T-helper 2 cell treated with Interferon-gamma antibody and Interleukin-4, amounts not matched to agents 5 μg/mL and 100 μg/mL, for 36 hours (primary cell): Measurements from ENCODE around the gene KRTAP10-2.
"Not testable (repeated sequence)": the region's sequence is repeated elsewhere in the genome, so short reads cannot be mapped to it uniquely, and the experiment has no call there.

Source experiments
- DNase-seq: peaks from one replicate; pipeline ENCODE4 v3.0.0; 2021; ENCODE audit warnings: low spot score
- H3K27ac Mint-ChIP-seq: one replicate; pipeline ENCODE4 v1.8.0; 2021; ENCODE audit warnings: mild to moderate bottlenecking, mixed read lengths
- H3K27me3 Mint-ChIP-seq: one replicate; pipeline ENCODE4 v1.8.0; 2021; ENCODE audit warnings: low read depth, mixed read lengths
- H3K36me3 Mint-ChIP-seq: one replicate; pipeline ENCODE4 v1.8.0; 2021; ENCODE audit warnings: low read depth, mixed read lengths
- H3K4me1 Mint-ChIP-seq: one replicate; pipeline ENCODE4 v1.8.0; 2021; ENCODE audit warnings: low read depth, mixed read lengths
- H3K4me3 Mint-ChIP-seq: one replicate; pipeline ENCODE4 v1.8.0; 2022; ENCODE audit warnings: mild to moderate bottlenecking, moderate library complexity, mixed read lengths
- H3K9me3 Mint-ChIP-seq: one replicate; pipeline ENCODE4 v1.8.0; 2021; ENCODE audit warnings: mixed read lengths

KRTAP10-2 gene

GRCh38 chr21:44590897-44591800 is 39.8 kb upstream of the KRTAP10-2 start:
- not testable (repeated sequence) for DNase-seq, H3K9me3 Mint-ChIP-seq, H3K27ac Mint-ChIP-seq, H3K4me1 Mint-ChIP-seq, H3K4me3 Mint-ChIP-seq, H3K36me3 Mint-ChIP-seq
- H3K27me3 Mint-ChIP-seq, result peaks cover 18% of the 10 kb centered on the region

GRCh38 chr21:44590311-44590721 is 39.0 kb upstream of the KRTAP10-2 start:
- Mint-ChIP-seq H3K27ac (no peak overlapping the region), H3K4me1 (no peaks in the 10 kb centered on the region), H3K9me3 (no peaks in the 10 kb centered on the region), H3K4me3 (no peak overlapping the region), H3K36me3 (no peaks in the 10 kb centered on the region), H3K27me3 (peaks cover 24% of the 10 kb centered on the region)
- no peak for DNase-seq

GRCh38 chr21:44589586-44590305 is 38.4 kb upstream of the KRTAP10-2 start:
- Mint-ChIP-seq H3K4me1 (no peaks in the 10 kb centered on the region), H3K9me3 (no peaks in the 10 kb centered on the region), H3K4me3 (no peak overlapping the region), H3K27ac (no peak overlapping the region), H3K36me3 (no peaks in the 10 kb centered on the region), H3K27me3 (peaks cover 27% of the 10 kb centered on the region)
- no peak for DNase-seq

GRCh38 chr21:44589094-44589493 is 37.8 kb upstream of the KRTAP10-2 start:
- Mint-ChIP-seq H3K36me3 (no peaks in the 10 kb centered on the region), H3K4me1 (peaks cover 2% of the 10 kb centered on the region), H3K9me3 (no peaks in the 10 kb centered on the region), H3K27ac (no peak overlapping the region), H3K4me3 (no peak overlapping the region), H3K27me3 (peaks cover 27% of the 10 kb centered on the region)
- no peak for DNase-seq

GRCh38 chr21:44585892-44586291 is 34.6 kb upstream of the KRTAP10-2 start:
- Mint-ChIP-seq H3K4me1 (peaks cover 5% of the 10 kb centered on the region), H3K27me3 (peaks cover 27% of the 10 kb centered on the region), H3K36me3 (peaks cover 1% of the 10 kb centered on the region), H3K9me3 (peaks cover 18% of the 10 kb centered on the region), H3K27ac (no peak overlapping the region), H3K4me3 (no peak overlapping the region)
- no peak for DNase-seq

- no peak for DNase-seq
- Mint-ChIP-seq H3K36me3 (peaks cover 1% of the 10 kb centered on the region), H3K27ac (no peak overlapping the region), H3K4me1 (peaks cover 5% of the 10 kb centered on the region), H3K4me3 (no peak overlapping the region), H3K27me3 (peaks cover 27% of the 10 kb centered on the region), H3K9me3 (peaks cover 31% of the 10 kb centered on the region)
Observed at GRCh38 chr21:44583800-44584147, 32.5 kb upstream of the KRTAP10-2 start.

- Mint-ChIP-seq H3K9me3 (peaks cover 32% of the 10 kb centered on the region), H3K4me3 (no peak overlapping the region), H3K27ac (no peak overlapping the region), H3K36me3 (peaks cover 1% of the 10 kb centered on the region), H3K27me3 (peaks cover 27% of the 10 kb centered on the region), H3K4me1 (peaks cover 5% of the 10 kb centered on the region)
- no peak for DNase-seq
Observed at GRCh38 chr21:44583089-44583799, 31.9 kb upstream of the KRTAP10-2 start.

GRCh38 chr21:44582055-44582454 is 30.8 kb upstream of the KRTAP10-2 start:
- no peak for DNase-seq
- no peak overlapping the region for H3K27ac Mint-ChIP-seq
- peaks cover 44% of the 10 kb centered on the region for H3K9me3 Mint-ChIP-seq
- H3K4me1 Mint-ChIP-seq, result peaks cover 5% of the 10 kb centered on the region
- H3K27me3 Mint-ChIP-seq, result peaks cover 17% of the 10 kb centered on the region
- H3K36me3 Mint-ChIP-seq, result peaks cover 1% of the 10 kb centered on the region
- H3K4me3 Mint-ChIP-seq, result no peak overlapping the region

GRCh38 chr21:44581158-44581557 is 29.9 kb upstream of the KRTAP10-2 start:
- peaks cover 5% of the 10 kb centered on the region for H3K4me1 Mint-ChIP-seq
- no peak overlapping the region for H3K27ac Mint-ChIP-seq
- DNase-seq, result no peak
- peaks cover 49% of the 10 kb centered on the region for H3K9me3 Mint-ChIP-seq
- no peak overlapping the region for H3K4me3 Mint-ChIP-seq
- peaks cover 1% of the 10 kb centered on the region for H3K36me3 Mint-ChIP-seq
- peaks cover 10% of the 10 kb centered on the region for H3K27me3 Mint-ChIP-seq

- not testable (repeated sequence) for H3K36me3 Mint-ChIP-seq, H3K4me3 Mint-ChIP-seq, H3K4me1 Mint-ChIP-seq, DNase-seq, H3K27ac Mint-ChIP-seq, H3K27me3 Mint-ChIP-seq
- H3K9me3 Mint-ChIP-seq, result peaks cover 49% of the 10 kb centered on the region
Observed at GRCh38 chr21:44580231-44580821, 29.0 kb upstream of the KRTAP10-2 start, which contains the start of gene KRTAP10-5. KRTAP10-5 (minus strand) TSS chr21:44580604; CDS start chr21:44580578, 26 bp downstream.

GRCh38 chr21:44579833-44580144 is 28.5 kb upstream of the KRTAP10-2 start:
- peaks cover 49% of the 10 kb centered on the region for H3K9me3 Mint-ChIP-seq
- H3K36me3 Mint-ChIP-seq, result peaks cover 1% of the 10 kb centered on the region
- H3K27me3 Mint-ChIP-seq, result no peaks in the 10 kb centered on the region
- peaks cover 5% of the 10 kb centered on the region for H3K4me1 Mint-ChIP-seq
- DNase-seq, result no peak
- no peak overlapping the region for H3K27ac Mint-ChIP-seq
- no peak overlapping the region for H3K4me3 Mint-ChIP-seq

GRCh38 chr21:44579056-44579832 is 27.9 kb upstream of the KRTAP10-2 start:
- Mint-ChIP-seq H3K4me1 (peaks cover 4% of the 10 kb centered on the region), H3K27ac (no peak overlapping the region)

GRCh38 chr21:44578371-44579055 is 27.2 kb upstream of the KRTAP10-2 start:
- peaks cover 1% of the 10 kb centered on the region for H3K36me3 Mint-ChIP-seq
- H3K4me3 Mint-ChIP-seq, result no peak overlapping the region
- H3K9me3 Mint-ChIP-seq, result peaks cover 49% of the 10 kb centered on the region
- no peak for DNase-seq
- H3K27ac Mint-ChIP-seq, result no peak overlapping the region
- no peaks in the 10 kb centered on the region for H3K4me1 Mint-ChIP-seq
- no peaks in the 10 kb centered on the region for H3K27me3 Mint-ChIP-seq

More at GRCh38 chr21:44579056-44579832, 27.9 kb upstream of the KRTAP10-2 start:
- Mint-ChIP-seq H3K4me3 (no peak overlapping the region), H3K36me3 (peaks cover 1% of the 10 kb centered on the region), H3K9me3 (peaks cover 49% of the 10 kb centered on the region), H3K27me3 (no peaks in the 10 kb centered on the region)
- no peak for DNase-seq
